ENCODE data around the gene GGT6.

Gene GGT6

GRCh38 chr17:4549781-4550533 lies 10.4 kb downstream of the GGT6 start:
- no peak for DNase-seq

- no peak for DNase-seq
Measured at GRCh38 chr17:4548721-4549531, 11.5 kb downstream of the GGT6 start.

GRCh38 chr17:4548061-4548461 lies 12.3 kb downstream of the GGT6 start:
- no peak for DNase-seq

GRCh38 chr17:4547118-4547906 lies 13.1 kb downstream of the GGT6 start:
- DNase-seq: no peak

- no peak for DNase-seq
Measured at GRCh38 chr17:4545217-4545951, 15.0 kb downstream of the GGT6 start.

- DNase-seq: no peak
Measured at GRCh38 chr17:4544951-4545216, 15.5 kb downstream of the GGT6 start.

DNA sequence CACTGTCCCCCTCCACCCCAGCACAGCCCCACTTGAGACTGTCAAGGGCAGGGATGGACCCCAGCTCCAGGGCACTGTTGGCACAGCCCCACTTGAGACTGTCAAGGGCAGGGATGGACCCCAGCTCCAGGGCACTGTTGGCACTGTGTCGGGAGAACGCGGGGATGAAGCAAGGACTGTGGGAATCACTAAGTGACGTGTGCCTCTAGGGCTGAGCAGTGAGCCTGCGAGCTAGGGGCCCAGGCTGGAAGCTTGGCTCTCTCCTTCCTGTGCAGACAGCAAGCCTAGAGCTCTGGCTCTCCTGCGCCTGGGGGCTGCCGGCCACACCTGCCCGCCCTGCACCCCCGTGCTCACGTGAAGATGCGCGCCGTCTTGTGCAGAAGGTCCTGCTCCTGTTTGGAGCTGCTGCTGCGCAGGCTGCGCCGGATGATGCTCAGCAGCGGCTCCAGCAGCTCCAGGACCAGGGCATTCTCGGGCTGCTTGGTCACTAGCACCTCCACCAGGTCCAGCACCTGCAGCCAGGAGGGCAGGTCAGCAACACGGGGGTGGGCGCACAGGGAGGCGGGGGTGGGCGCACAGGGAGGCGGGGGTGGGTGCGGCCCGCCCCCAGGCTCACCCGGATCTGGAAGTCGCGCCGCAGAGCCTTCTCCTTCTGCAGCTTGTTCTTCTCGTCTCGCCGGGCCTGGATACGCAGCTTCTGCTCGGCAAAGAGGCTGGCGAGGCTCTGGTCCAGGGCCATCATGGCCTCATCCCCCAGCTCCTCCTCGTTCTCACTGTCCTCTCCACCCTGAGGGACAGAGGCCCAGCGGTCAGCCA lies 16.0 kb downstream of the GGT6 start:
- no peak for DNase-seq

GRCh38 chr17:4543557-4544026 lies 16.8 kb downstream of the GGT6 start:
- DNase-seq: no peak

- DNase-seq: no peak
Measured at GRCh38 chr17:4542726-4543191, 17.6 kb downstream of the GGT6 start.

DNA sequence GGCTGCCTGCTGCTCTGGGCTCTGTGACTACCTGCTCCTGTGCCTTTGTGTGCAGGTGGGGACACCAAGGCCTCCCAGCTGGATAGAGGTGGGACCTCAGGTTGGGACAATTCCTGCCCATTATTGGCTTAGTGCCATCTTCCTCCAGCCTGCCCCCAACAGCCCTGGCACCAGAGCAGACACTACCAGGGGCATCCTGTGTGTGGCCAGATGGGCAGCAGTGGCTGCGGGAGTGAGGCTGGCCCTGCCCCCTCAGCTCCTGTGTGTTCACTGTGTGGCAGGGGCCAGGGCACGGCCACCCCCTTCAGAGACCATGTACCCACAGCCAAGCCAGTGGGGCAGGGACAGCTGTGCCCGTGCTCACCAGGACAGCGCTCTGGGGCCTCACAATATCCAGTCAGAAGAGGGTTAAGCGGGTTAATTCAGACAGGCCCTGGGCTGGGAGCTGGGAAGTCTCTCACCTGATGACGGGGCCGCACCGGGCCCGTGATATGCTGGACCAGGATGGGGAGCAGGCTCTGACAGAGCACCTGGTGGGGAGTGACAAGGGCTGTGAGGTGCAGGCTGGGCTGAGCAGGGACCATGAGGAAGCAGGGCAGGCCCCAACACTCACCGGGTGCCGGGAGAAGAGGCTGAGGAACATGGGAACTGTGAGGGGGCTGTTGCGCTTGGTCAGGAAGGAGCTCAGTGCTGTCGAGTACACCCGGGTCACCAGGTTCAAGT lies 18.2 kb downstream of the GGT6 start:
- no peak for DNase-seq

DNA sequence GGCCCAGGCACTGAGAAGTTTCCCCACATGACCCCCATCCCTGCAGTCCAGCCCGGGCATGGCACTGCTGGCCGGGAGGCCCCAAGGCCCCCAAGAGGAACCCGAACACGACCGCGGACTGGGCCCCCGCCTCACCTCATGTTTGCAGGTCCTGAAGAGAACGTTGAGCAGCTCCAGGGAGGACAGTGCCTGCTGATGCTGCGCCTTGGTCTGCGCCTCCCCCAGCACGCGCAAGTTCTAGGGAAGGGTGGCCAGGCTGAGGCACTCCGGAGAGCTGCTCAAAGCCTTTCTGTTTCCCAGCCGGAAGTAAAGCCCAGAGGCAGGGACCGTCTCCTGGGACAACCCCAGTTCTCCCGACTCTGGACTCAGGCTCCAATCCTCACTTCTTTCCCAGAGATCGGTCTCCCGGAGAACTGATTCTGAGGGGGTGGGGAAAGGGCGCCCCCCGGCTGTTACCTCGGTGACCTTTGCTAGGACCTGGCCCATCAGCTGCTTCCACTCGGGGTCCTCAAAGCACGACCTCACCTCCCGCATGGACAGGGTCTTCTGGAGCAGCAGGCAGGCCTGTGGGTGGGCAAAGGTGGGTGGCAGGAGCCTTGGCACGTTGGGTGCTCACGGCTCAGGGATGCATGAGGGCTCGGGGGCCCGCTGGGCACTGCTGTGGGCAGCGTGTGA lies 18.9 kb downstream of the GGT6 start:
- no peak for DNase-seq

- DNase-seq: no peak
Measured at GRCh38 chr17:4540687-4541327, 19.6 kb downstream of the GGT6 start.

GRCh38 chr17:4540224-4540651 lies 20.1 kb downstream of the GGT6 start:
- DNase-seq: no peak

GRCh38 chr17:4539576-4540223 lies 20.7 kb downstream of the GGT6 start:
- no peak for DNase-seq

- no peak for DNase-seq
Measured at GRCh38 chr17:4539025-4539424, 21.4 kb downstream of the GGT6 start.

DNA sequence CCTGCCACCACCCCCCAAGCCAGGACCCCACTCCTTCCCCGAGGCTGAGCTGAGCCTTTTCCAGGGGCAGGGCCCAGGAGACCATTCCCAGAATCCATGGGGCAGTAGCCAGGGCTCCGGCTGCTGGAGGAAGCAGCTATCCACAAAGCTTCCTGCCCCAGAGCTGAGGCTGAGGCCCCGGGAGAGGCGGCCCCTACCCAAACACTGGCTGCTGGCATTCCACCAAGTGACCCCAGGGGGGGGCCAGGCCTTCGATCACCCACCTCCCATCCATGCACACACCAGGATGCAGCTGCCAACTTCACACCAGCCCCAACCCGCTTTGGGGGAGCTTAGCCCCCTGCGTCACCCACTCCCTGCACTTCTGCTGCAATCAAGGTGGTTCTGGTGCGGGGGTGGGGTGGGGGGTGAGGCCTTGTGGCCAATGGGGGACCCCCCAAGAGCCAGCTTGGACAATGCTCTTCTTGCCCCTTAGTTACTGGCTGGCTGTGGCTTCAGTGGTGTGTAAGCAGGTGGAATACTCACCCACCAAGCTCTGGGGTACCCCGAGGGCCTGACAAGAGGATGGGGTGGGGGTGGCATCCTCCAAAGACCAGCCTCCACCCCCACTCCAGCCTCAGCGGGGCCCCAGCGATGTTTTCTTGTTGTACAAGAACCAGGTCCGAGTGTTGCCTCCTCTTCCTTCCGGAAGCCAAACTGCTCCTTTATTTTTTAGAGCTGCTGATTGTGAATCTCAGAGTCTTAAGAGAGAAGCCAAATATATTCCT lies 22.0 kb downstream of the GGT6 start:
- no peak for DNase-seq

DNA sequence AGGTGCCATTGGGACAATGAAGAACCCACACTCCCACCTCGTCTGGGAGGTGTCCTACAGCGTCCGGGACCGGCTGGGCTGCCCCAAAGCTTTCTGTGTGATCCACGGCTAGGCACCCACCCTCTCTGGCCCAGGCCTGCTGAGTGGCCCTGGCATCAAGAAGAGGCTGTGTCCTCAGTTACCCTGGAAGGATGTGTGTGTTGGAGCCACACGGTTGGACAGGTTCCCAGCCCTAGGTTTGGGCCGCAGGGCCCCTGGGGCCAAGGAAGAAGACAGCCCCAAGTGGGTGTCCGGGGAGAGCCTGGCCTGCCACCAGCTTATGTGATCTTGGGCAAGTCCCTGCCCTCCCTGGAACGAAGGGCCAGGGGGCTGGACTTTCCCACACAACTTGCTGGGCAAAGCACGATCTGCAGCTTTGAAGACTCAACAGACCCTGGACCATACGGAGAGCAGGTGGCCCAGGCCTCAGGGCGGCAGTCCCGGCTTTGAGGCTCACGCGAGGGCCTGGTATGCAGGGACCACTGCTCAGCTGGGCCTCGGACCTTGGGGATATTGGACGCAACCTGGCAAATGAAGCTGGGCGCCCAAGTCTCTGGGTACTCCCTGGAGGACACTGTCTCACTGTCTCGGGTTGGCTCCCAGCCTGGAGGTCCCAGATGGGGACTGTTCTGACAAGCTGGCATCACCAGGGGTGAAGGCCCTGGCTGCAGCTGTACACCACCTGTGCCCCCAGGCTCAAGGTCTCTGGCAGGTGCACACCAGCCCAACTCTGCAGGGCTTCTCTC lies 22.7 kb downstream of the GGT6 start:
- no peak for DNase-seq

All from activated gamma-delta T cell treated with Interleukin-2 at 50 U/mL for 16 hours (primary cell).